Upper lobe of right lung (tissue), 1 donor: ENCODE measurements around the gene RTP3. TPM values are rescaled to one million over a fixed set of nuclear protein-coding genes. Genes with fewer than 3 reads are reported as not detected.

Experiments used
- ATAC-seq: fragments of 200-7000 bp; cut with Tn5 transposase; one replicate; pipeline ENCODE4 v1.9.1; 2020; ENCODE audit warnings: mild to moderate bottlenecking, moderate library complexity
- DNase-seq: peaks from one replicate; pipeline ENCODE4 v3.0.0-alpha.2; 2020
- H3K27ac ChIP-seq: fragments of 200-600 bp; one replicate; pipeline ENCODE4 v1.8.0; 2022
- H3K27me3 ChIP-seq: fragments of 200-600 bp; one replicate; pipeline ENCODE4 v1.8.0; 2022; ENCODE audit warnings: mild to moderate bottlenecking
- H3K36me3 ChIP-seq: fragments of 200-600 bp; one replicate; pipeline ENCODE4 v1.8.0; 2022
- H3K4me1 ChIP-seq: fragments of 200-600 bp; one replicate; pipeline ENCODE4 v1.8.0; 2022
- H3K4me3 ChIP-seq: fragments of 200-600 bp; one replicate; pipeline ENCODE4 v1.8.0; 2022; ENCODE audit warnings: mild to moderate bottlenecking
- H3K9me3 ChIP-seq: fragments of 200-600 bp; one replicate; pipeline ENCODE4 v1.8.0; 2022
- CTCF ChIP-seq: fragments of 200-600 bp; IDR thresholded peaks from one replicate; pipeline ENCODE4 v1.8.0; 2022; ENCODE audit warnings: antibody characterized with exemption
- intact Hi-C: fragments of 100-400 bp; cut with DNase I; formaldehyde crosslinking; loops from one replicate; pipeline ENCODE4 v1.11.0; 2022
- total RNA-seq: library from RNA; stranded (reverse); fragmentation: NEBNext Ultra II Directional; extraction: Animal tissue kit (Norgen Biotek cat#: 25700); gene quantifications from one replicate; pipeline ENCODE4 v1.2.1, GENCODE V29; 2021
- donor health status: DM: no; HTN: yes; CAD: no; lungs with severe emphysema.

The RTP3 gene
- total RNA-seq, 1 donor from 2014 or later: not detected

GRCh38 chr3:46462511-46462910 lies 35.3 kb upstream of the RTP3 start:
- ATAC-seq (peak; percentile 3), DNase-seq (no peak)
- peak overlapping the region; percentile 55 for H3K27ac ChIP-seq
- H3K4me1 ChIP-seq: peaks cover 14% of the 10 kb centered on the region
- H3K9me3 ChIP-seq: no peaks in the 10 kb centered on the region
- H3K27me3 ChIP-seq: peaks cover 25% of the 10 kb centered on the region
- no peak for TF ChIP-seq CTCF
- no peaks in the 10 kb centered on the region for H3K36me3 ChIP-seq
- intact Hi-C loops: no loop called here
- peak overlapping the region; percentile 21 for H3K4me3 ChIP-seq

GRCh38 chr3:46463120-46463867 lies 34.5 kb upstream of the RTP3 start:
- H3K27ac ChIP-seq: peak overlapping the region; percentile 55
- peaks cover 14% of the 10 kb centered on the region for H3K4me1 ChIP-seq
- no peak for TF ChIP-seq CTCF
- intact Hi-C loops: no loop called here
- no peaks in the 10 kb centered on the region for H3K36me3 ChIP-seq
- no peaks in the 10 kb centered on the region for H3K9me3 ChIP-seq
- H3K27me3 ChIP-seq: peaks cover 25% of the 10 kb centered on the region
- DNase-seq (no peak), ATAC-seq (peak; percentile 43)
- peak overlapping the region; percentile 21 for H3K4me3 ChIP-seq

- no peak for DNase-seq
- ATAC-seq: peak; percentile 5
These were observed 33.9 kb upstream of the RTP3 start for GRCh38 chr3:46463868-46464241.

GRCh38 chr3:46464326-46465195 lies 33.2 kb upstream of the RTP3 start, which contains the start of gene LTF:
TSS of gene LTF (minus strand) at chr3:46464905. CDS start at chr3:46464867, 38 bp downstream.
- no peaks in the 10 kb centered on the region for H3K36me3 ChIP-seq
- no peak for TF ChIP-seq CTCF
- intact Hi-C loops: no loop called here
- no peaks in the 10 kb centered on the region for H3K9me3 ChIP-seq
- H3K4me3 ChIP-seq: peak within 1 kb of the TSS; percentile 21
- DNase-seq: peak; percentile 65
- peak; percentile 7 for ATAC-seq
- peaks cover 14% of the 10 kb centered on the region for H3K4me1 ChIP-seq
- H3K27ac ChIP-seq: no peak within 1 kb of the TSS
- H3K27me3 ChIP-seq: peaks cover 25% of the 10 kb centered on the region

More at GRCh38 chr3:46463868-46464241, 33.9 kb upstream of the RTP3 start:
- no peak for TF ChIP-seq CTCF
- Histone ChIP-seq H3K9me3 (no peaks in the 10 kb centered on the region), H3K4me1 (peaks cover 14% of the 10 kb centered on the region), H3K4me3 (peak overlapping the region; percentile 21), H3K36me3 (no peaks in the 10 kb centered on the region), H3K27ac (no peak overlapping the region), H3K27me3 (peaks cover 25% of the 10 kb centered on the region)
- intact Hi-C loops: no loop called here

- intact Hi-C loops: no loop called here
- no peak overlapping the region for H3K27ac ChIP-seq
- no peaks in the 10 kb centered on the region for H3K9me3 ChIP-seq
- peaks cover 25% of the 10 kb centered on the region for H3K27me3 ChIP-seq
- peaks cover 14% of the 10 kb centered on the region for H3K4me1 ChIP-seq
- no peak overlapping the region for H3K4me3 ChIP-seq
- no peaks in the 10 kb centered on the region for H3K36me3 ChIP-seq
- no peak for DNase-seq
- no peak for TF ChIP-seq CTCF
- ATAC-seq: no peak
These were observed 32.6 kb upstream of the RTP3 start for GRCh38 chr3:46465196-46465520.
